B cell (primary cell): ENCODE data around the gene GLI3. TPM values are rescaled to one million over a fixed set of nuclear protein-coding genes. Genes with fewer than 3 reads are reported as not detected.

Experiments
- ATAC-seq: fragments of 200-7000 bp; cut with Tn5 transposase; one replicate; pipeline ENCODE4 v1.10.0; 2021; ENCODE audit warnings: low read depth, mild to moderate bottlenecking, moderate number of reproducible peaks, moderate library complexity
- CTCF ChIA-PET: fragments of 350-600 bp; sonication (Branson Sonifier 250); formaldehyde crosslinking; loops from one replicate; lab custom pipeline; 2021; ENCODE audit warnings: antibody characterized with exemption, inconsistent platforms; lab: Charles Lee
- POLR2A ChIA-PET: fragments of 350-600 bp; sonication (Branson Sonifier 250); formaldehyde crosslinking; loops from one replicate; lab custom pipeline; 2021; ENCODE audit warnings: antibody characterized with exemption; lab: Charles Lee
- DNase-seq: peaks from one replicate; pipeline ENCODE4 v3.0.0; 2013
- H2AFZ ChIP-seq: 2 replicates; pipeline ENCODE4 v1.6.1; 2012; ENCODE audit warnings: mild to moderate bottlenecking, low read depth, low read length; ENCODE audit not compliant: insufficient read depth, poor library complexity, severe bottlenecking
- H3K27ac ChIP-seq, 2 donors: 1 replicate in 1 of 2; 2 replicates in 1 of 2; pipeline ENCODE4 v1.5.1; 2012 to 2013; ENCODE audit warnings: low read length in 2 of 2, mild to moderate bottlenecking in 2 of 2, moderate library complexity in 1 of 2
- H3K27me3 ChIP-seq, 4 experiments: fragments of 200-600 bp in 1 of 4; sonication (generic) in 1 of 4; replicated peaks in 1 of 4; 1 replicate in 2 of 4; 2 replicates in 2 of 4; pipeline versions ENCODE4 v1.6.1 to v1.7.0; 2013 to 2016; ENCODE audit warnings: low read length in 3 of 4, mild to moderate bottlenecking in 2 of 4, mixed read lengths in 1 of 4, moderate library complexity in 1 of 4; ENCODE audit not compliant: insufficient read depth in 4 of 4, control insufficient read depth in 3 of 4; ENCODE audit errors: control extremely low read depth in 1 of 4
- H3K36me3 ChIP-seq, 2 experiments: replicated peaks in 1 of 2; 1 replicate in 1 of 2; 2 replicates in 1 of 2; pipeline versions ENCODE4 v1.6.1 to v1.7.1; 2013; ENCODE audit warnings: low read length in 1 of 2; ENCODE audit not compliant: insufficient read depth in 2 of 2, control insufficient read depth in 1 of 2; ENCODE audit errors: control extremely low read depth in 1 of 2, extremely low read depth in 1 of 2
- H3K4me1 ChIP-seq, 2 donors: fragments of 200-600 bp in 1 of 2; sonication (generic) in 1 of 2; 1 replicate in 1 of 2; 2 replicates in 1 of 2; pipeline versions ENCODE4 v1.5.1 to v1.6.1; 2013 to 2017; ENCODE audit warnings: low read length in 2 of 2; ENCODE audit not compliant: control insufficient read depth in 2 of 2, insufficient read depth in 2 of 2
- H3K4me2 ChIP-seq: replicated peaks from 2 replicates; pipeline ENCODE3; 2012; ENCODE audit warnings: mild to moderate bottlenecking, low read depth, low read length; ENCODE audit not compliant: poor library complexity, severe bottlenecking
- H3K4me3 ChIP-seq, 5 experiments: fragments of 200-600 bp in 1 of 5; sonication (generic) in 1 of 5; 1 replicate in 3 of 5; 2 replicates in 2 of 5; pipeline versions ENCODE4 v1.5.1 to v1.7.0; 2011 to 2016; ENCODE audit warnings: low read length in 4 of 5, mild to moderate bottlenecking in 4 of 5, low read depth in 2 of 5, control low read depth in 1 of 5, moderate library complexity in 1 of 5; ENCODE audit not compliant: insufficient read depth in 1 of 5; ENCODE audit errors: control extremely low read depth in 1 of 5, extremely low read depth in 1 of 5
- H3K79me2 ChIP-seq: fragments of 200-600 bp; sonication (generic); one replicate; pipeline ENCODE4 v1.6.0; 2016; ENCODE audit warnings: low read length; ENCODE audit not compliant: control insufficient read depth, insufficient read depth
- H3K9ac ChIP-seq: fragments of 200-600 bp; sonication (generic); 2 replicates; pipeline ENCODE4 v1.6.1; 2017; ENCODE audit warnings: mild to moderate bottlenecking, low read length, moderate library complexity
- H3K9me3 ChIP-seq, 3 donors: one replicate each; pipeline versions ENCODE4 v1.6.1 to v1.7.1; 2013; ENCODE audit warnings: low read length in 2 of 3; ENCODE audit not compliant: control insufficient read depth in 2 of 3, insufficient read depth in 1 of 3; ENCODE audit errors: control extremely low read depth in 1 of 3
- H4K20me1 ChIP-seq: 2 replicates; pipeline ENCODE4 v1.6.0; 2012; ENCODE audit warnings: mild to moderate bottlenecking, low read length; ENCODE audit not compliant: insufficient read depth, control insufficient read depth, poor library complexity, severe bottlenecking
- H3K27ac Mint-ChIP-seq: one replicate; pipeline ENCODE4 v1.8.0; 2021; ENCODE audit warnings: mixed read lengths
- H3K27me3 Mint-ChIP-seq: one replicate; pipeline ENCODE4 v1.8.0; 2021; ENCODE audit warnings: mixed read lengths
- H3K4me1 Mint-ChIP-seq: one replicate; pipeline ENCODE4 v1.8.0; 2021; ENCODE audit warnings: mixed read lengths
- H3K4me3 Mint-ChIP-seq: one replicate; pipeline ENCODE4 v1.8.0; 2021; ENCODE audit warnings: mixed read lengths
- H3K9me3 Mint-ChIP-seq: one replicate; pipeline ENCODE4 v1.8.0; 2022; ENCODE audit warnings: mixed read lengths; ENCODE audit not compliant: insufficient read depth
- EZH2 ChIP-seq: IDR thresholded peaks from 2 replicates; pipeline ENCODE4 v1.6.1; 2012; ENCODE audit warnings: borderline replicate concordance, low read depth, mild to moderate bottlenecking, moderate library complexity, low read length; ENCODE audit not compliant: insufficient read depth, poor library complexity, severe bottlenecking
- WGBS: methylation state at CpG from one replicate; pipeline ENCODE4 v1.1.5; 2013; ENCODE audit warnings: missing lambda C conversion rate; ENCODE audit not compliant: insufficient coverage; 5-methylcytosine and 5-hydroxymethylcytosine counted together
- intact Hi-C: fragments of 100-400 bp; cut with micrococcal nuclease; formaldehyde crosslinking; loops from one replicate; pipeline ENCODE4 v1.10.0; 2022
- polyA plus RNA-seq: library from polyadenylated mRNA; depleted of rRNA; stranded (reverse); fragments of >200 nt; gene quantifications from 2 replicates; pipeline ENCODE4 v1.2.3, GENCODE V29; 2012
- total RNA-seq, 2 donors: library from RNA; stranded (reverse); fragments of 120-200 nt in 1 of 2; gene quantifications; 1 replicate in 1 of 2; 2 replicates in 1 of 2; pipeline versions ENCODE4 v1.2.3 to v1.2.4, GENCODE V29; 2013 to 2022
- TF ChIP-seq, protein P1 (sequence below): fragments of 200-600 bp; IDR thresholded peaks from one replicate; pipeline ENCODE4 v1.8.0; 2022; ENCODE audit warnings: antibody characterized with exemption, mild to moderate bottlenecking

GLI3 gene
- total and polyA plus RNA-seq, 2 donors (not counting 1 experiment from before 2014, with no cell fraction given), result not detected

DNA sequence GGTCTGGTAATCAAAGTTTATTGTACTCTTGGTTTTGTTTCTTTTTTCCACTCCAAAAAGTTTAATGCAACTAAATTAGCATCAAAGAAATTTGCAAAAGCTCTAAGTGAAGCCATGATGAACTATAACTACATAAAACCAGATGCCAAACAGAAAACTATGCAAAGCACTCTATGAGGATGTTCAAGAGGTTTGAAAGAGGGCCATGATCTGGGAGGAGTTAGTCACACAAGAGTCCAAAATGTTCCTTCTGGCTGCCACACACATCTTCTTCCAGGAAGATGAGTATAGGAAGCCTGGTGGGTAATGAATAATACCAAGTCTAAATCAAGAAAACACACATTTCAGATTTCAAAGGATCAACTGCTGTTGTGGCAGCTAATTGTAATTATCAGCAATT lies 28.4 kb downstream of the GLI3 start:
- Histone ChIP-seq H3K4me2 (no peak overlapping the region), H3K27ac (no peak overlapping the region), H3K79me2 (no peaks in the 10 kb centered on the region), H3K36me3 (no peaks in the 10 kb centered on the region), H3K27me3 (no peaks in the 10 kb centered on the region), H3K9ac (no peak overlapping the region), H3K4me3 (no peak overlapping the region), H3K9me3 (no peaks in the 10 kb centered on the region), H2AFZ (no peak overlapping the region), H4K20me1 (no peaks in the 10 kb centered on the region), H3K4me1 (no peaks in the 10 kb centered on the region)
- Mint-ChIP-seq H3K4me3 (no peak overlapping the region), H3K27ac (no peak overlapping the region), H3K27me3 (peaks cover 5% of the 10 kb centered on the region), H3K4me1 (no peaks in the 10 kb centered on the region), H3K9me3 (peaks cover 3% of the 10 kb centered on the region)
- no peak for ATAC-seq
- DNase-seq, result no peak
- no peak for TF ChIP-seq EZH2
- TF ChIP-seq, protein P1, sequence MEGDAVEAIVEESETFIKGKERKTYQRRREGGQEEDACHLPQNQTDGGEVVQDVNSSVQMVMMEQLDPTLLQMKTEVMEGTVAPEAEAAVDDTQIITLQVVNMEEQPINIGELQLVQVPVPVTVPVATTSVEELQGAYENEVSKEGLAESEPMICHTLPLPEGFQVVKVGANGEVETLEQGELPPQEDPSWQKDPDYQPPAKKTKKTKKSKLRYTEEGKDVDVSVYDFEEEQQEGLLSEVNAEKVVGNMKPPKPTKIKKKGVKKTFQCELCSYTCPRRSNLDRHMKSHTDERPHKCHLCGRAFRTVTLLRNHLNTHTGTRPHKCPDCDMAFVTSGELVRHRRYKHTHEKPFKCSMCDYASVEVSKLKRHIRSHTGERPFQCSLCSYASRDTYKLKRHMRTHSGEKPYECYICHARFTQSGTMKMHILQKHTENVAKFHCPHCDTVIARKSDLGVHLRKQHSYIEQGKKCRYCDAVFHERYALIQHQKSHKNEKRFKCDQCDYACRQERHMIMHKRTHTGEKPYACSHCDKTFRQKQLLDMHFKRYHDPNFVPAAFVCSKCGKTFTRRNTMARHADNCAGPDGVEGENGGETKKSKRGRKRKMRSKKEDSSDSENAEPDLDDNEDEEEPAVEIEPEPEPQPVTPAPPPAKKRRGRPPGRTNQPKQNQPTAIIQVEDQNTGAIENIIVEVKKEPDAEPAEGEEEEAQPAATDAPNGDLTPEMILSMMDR, result no peak
- CTCF ChIA-PET, result no interaction called here
- POLR2A ChIA-PET, result no interaction called here
- intact Hi-C loops, result no loop called here

DNA sequence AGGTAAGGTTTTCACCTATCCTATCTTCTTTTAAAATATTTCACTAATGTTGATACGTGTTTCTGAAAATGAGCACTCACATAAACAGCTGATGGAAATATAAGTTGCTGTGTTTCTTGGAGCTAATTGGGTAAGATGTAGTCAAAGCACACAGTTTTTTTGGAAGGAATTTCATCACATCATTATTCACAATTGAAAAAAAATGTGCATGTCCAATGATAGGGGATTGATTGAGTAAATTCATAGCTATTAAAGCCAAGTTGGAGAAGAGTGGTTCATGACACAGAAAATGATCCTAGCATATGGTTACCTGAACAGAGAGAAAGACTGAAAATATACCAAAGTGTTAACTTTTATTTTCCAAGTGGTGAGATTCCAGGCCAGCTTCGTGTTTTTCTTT lies 29.6 kb downstream of the GLI3 start:
- Histone ChIP-seq H3K27me3 (no peaks in the 10 kb centered on the region), H3K4me3 (no peak overlapping the region), H3K9me3 (no peaks in the 10 kb centered on the region), H3K9ac (no peak overlapping the region), H3K27ac (no peak overlapping the region), H4K20me1 (no peaks in the 10 kb centered on the region), H3K36me3 (no peaks in the 10 kb centered on the region), H2AFZ (no peak overlapping the region), H3K4me1 (no peaks in the 10 kb centered on the region), H3K79me2 (no peaks in the 10 kb centered on the region), H3K4me2 (no peak overlapping the region)
- Mint-ChIP-seq H3K27ac (no peak overlapping the region), H3K4me3 (no peak overlapping the region), H3K4me1 (no peaks in the 10 kb centered on the region), H3K27me3 (peaks cover 5% of the 10 kb centered on the region), H3K9me3 (peaks cover 3% of the 10 kb centered on the region)
- ChIA-PET POLR2A (no interaction called here), CTCF (no interaction called here)
- no peak for ATAC-seq
- DNase-seq, result no peak
- WGBS, result 78% methylated on average over 1 of the region's 2 CpGs
- TF ChIP-seq, protein P1, result no peak
- TF ChIP-seq EZH2, result no peak
- intact Hi-C loops, result no loop called here
